HG03354 (cell line): ENCODE data around the gene TMSB4X.
"Not testable (repeated sequence)": the region's sequence is repeated elsewhere in the genome, so short reads cannot be mapped to it uniquely, and the experiment has no call there.

ENCODE experiments used
- ATAC-seq: cut with Tn5 transposase; IDR thresholded peaks from one replicate; pipeline ENCODE4 v1.9.1; 2021; ENCODE audit warnings: mild to moderate bottlenecking; ENCODE audit not compliant: unreplicated experiment, poor library complexity, severe bottlenecking

The TMSB4X gene

GRCh38 chrX:12954376-12954775, 20.5 kb upstream of the TMSB4X start:
- ATAC-seq: no peak

GRCh38 chrX:12954981-12955380, 19.9 kb upstream of the TMSB4X start:
- ATAC-seq: no peak

- ATAC-seq: peak; percentile 53
Observed at GRCh38 chrX:12955882-12956703, 18.8 kb upstream of the TMSB4X start.

- ATAC-seq: peak; percentile 88
Observed at GRCh38 chrX:12956704-12957534, 18.0 kb upstream of the TMSB4X start.

GRCh38 chrX:12958059-12958458, 16.9 kb upstream of the TMSB4X start:
- ATAC-seq: no peak

GRCh38 chrX:12958461-12958860, 16.4 kb upstream of the TMSB4X start:
- no peak for ATAC-seq

DNA sequence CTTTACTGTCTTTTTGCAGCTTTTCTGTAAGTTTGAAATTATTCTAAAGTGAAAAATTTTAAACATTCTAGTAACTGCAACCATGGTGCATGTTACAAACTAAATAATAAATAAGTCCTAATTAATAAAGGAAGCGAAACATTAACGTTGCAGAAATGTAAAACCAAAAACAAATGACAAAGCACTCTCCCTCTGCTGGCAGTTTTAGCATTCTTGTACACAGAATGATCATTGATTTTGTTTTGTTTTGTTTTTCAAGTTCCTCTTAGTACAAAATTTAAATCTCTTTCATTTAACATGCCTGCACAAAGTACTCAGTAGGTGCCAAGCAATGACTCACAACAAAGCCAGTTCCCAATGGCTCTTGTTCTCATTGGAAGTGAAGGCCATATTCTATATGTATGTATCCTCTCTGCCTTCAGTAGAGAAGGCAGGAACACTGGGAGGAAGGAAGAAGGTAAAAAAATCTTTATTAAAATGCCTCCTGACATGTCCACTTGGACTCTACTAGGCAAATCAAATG, 13.7 kb upstream of the TMSB4X start:
- no peak for ATAC-seq

- ATAC-seq: peak; percentile 42
Observed at GRCh38 chrX:12962041-12962504, 12.8 kb upstream of the TMSB4X start.

- not testable (repeated sequence) for ATAC-seq
Observed at GRCh38 chrX:12963210-12963850, 11.6 kb upstream of the TMSB4X start.

- no peak for ATAC-seq
Observed at GRCh38 chrX:12965131-12965940, 9.6 kb upstream of the TMSB4X start.

- no peak for ATAC-seq
Observed at GRCh38 chrX:12966151-12966550, 8.8 kb upstream of the TMSB4X start.

- ATAC-seq: no peak
Observed at GRCh38 chrX:12967711-12968465, 7.0 kb upstream of the TMSB4X start.

- no peak for ATAC-seq
Observed at GRCh38 chrX:12970691-12971202, 4.2 kb upstream of the TMSB4X start.

DNA sequence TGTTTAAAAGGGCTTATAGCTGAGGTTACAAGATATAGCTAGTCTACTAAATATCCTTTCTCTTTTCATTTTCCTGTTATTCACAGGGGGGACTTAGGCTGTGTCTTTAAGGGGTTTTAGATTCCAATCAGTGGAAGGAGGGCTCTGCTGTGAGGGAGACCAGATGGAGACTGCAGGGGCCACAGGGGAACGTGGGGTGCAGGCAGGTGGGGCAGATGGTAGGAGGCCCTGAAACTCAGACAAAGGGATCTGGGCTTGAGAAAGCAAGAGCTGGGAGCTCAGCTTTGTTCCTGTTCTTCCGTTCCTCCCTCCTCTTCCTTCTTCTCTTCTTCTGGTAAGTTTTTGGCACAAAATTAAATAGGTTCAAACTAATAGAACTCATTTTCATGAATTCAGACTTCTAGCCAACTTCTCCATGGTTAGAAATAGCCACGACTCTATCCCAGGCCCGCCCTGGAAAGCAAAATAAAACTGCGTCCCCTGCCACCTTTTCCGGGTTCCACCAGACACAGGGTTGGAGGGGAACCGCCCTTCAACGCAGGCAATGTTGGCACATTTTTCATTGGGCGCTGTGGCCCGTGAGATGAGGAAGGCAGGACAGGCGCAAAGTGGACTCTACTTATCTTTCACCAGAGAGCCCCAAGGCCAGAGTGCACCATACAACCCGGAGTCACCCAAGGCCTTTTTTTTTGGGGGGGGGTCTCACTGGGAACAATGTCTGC, 3.5 kb upstream of the TMSB4X start:
- no peak for ATAC-seq

DNA sequence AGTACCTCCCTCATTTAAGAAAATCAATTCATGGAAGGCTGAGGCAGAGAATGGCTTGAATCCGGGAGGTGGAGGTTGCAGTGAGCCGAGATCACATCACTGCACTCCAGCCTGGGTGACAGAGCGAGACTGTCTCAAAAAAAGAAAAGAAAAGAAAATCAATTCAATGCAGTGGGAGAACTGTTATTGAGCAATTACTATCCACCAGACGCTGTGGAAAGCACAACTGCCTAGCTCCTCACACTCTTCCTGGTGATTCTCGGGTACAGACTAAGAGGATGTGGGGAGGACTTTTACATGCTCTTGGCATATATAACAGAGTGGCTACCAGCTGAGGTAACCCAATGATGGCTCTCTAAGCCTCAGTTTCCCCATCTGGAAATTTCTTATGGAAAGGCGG, 2.7 kb upstream of the TMSB4X start:
- no peak for ATAC-seq

DNA sequence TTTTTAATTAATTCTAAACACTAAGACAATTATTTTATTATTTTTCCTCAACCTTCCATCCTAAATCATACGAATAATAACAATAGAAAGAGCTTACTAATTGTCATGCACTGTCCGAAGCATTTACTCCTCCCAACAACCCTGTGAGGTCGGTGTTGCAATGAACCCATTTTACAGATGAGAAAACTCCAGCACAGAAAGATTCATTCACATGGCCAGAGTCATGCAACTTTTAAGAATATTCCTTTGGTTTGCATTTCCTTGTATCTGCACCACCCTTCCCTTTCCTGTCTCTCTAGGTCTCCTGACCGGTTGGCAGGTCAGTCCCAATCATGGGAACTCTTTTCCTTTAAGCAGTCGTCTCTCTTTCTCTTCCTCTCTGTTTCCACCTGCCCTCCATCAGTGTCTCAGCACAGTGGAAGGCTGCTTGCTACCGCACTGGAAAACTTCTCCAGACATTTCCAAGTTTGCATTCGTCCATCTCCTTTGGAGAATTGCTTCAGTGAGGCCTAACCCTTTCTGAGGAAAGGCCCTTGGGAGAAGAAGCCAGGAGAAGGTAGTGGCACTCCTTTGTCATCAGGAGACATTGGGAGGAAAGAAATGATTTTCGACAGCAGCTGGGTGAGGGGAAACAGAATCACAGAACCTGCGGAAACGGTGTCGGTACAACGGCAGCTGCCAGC, 1.9 kb upstream of the TMSB4X start:
- ATAC-seq: no peak

- no peak for ATAC-seq
Observed at GRCh38 chrX:12973561-12974304, 1.2 kb upstream of the TMSB4X start.
